GM10847 (cell line): ENCODE data around the gene ALDH1A2.

ENCODE experiments used
- POLR2A ChIP-seq: IDR thresholded peaks from 2 replicates; pipeline ENCODE4 v1.6.1; 2011; ENCODE audit not compliant: insufficient read length; ENCODE audit errors: extremely low read depth

ALDH1A2 gene

GRCh38 chr15:57947282-57947681, 118.2 kb downstream of the ALDH1A2 start:
- no peak for TF ChIP-seq POLR2A

GRCh38 chr15:57946491-57947048, 118.9 kb downstream of the ALDH1A2 start:
- TF ChIP-seq POLR2A, result no peak

- no peak for TF ChIP-seq POLR2A
Observed at GRCh38 chr15:57945616-57946015, 119.9 kb downstream of the ALDH1A2 start.

GRCh38 chr15:57943754-57944420, 121.6 kb downstream of the ALDH1A2 start:
- TF ChIP-seq POLR2A, result no peak

- no peak for TF ChIP-seq POLR2A
Observed at GRCh38 chr15:57943171-57943570, 122.3 kb downstream of the ALDH1A2 start.

- TF ChIP-seq POLR2A, result no peak
Observed at GRCh38 chr15:57941816-57942215, 123.7 kb downstream of the ALDH1A2 start.

GRCh38 chr15:57932348-57932747, 133.2 kb downstream of the ALDH1A2 start:
- TF ChIP-seq POLR2A, result no peak

GRCh38 chr15:57931570-57931969, 133.9 kb downstream of the ALDH1A2 start:
- TF ChIP-seq POLR2A, result no peak

GRCh38 chr15:57927091-57927631, 138.3 kb downstream of the ALDH1A2 start:
- no peak for TF ChIP-seq POLR2A

- no peak for TF ChIP-seq POLR2A
Observed at GRCh38 chr15:57925650-57926049, 139.9 kb downstream of the ALDH1A2 start.

GRCh38 chr15:57924598-57924997, 140.9 kb downstream of the ALDH1A2 start:
- no peak for TF ChIP-seq POLR2A

GRCh38 chr15:57923750-57924149, 141.8 kb downstream of the ALDH1A2 start:
- TF ChIP-seq POLR2A, result no peak

- no peak for TF ChIP-seq POLR2A
Observed at GRCh38 chr15:57923306-57923705, 142.2 kb downstream of the ALDH1A2 start.

- TF ChIP-seq POLR2A, result no peak
Observed at GRCh38 chr15:57922776-57923175, 142.7 kb downstream of the ALDH1A2 start.

GRCh38 chr15:57921371-57921770, 144.1 kb downstream of the ALDH1A2 start:
- TF ChIP-seq POLR2A, result no peak

- no peak for TF ChIP-seq POLR2A
Observed at GRCh38 chr15:57920911-57921310, 144.6 kb downstream of the ALDH1A2 start.

- no peak for TF ChIP-seq POLR2A
Observed at GRCh38 chr15:57919754-57920153, 145.8 kb downstream of the ALDH1A2 start.
